Activated CD4-positive, alpha-beta memory T cell treated with anti-CD3 and anti-CD28 coated beads for 36 hours (primary cell): ENCODE measurements around the gene LRIG1. TPM values are rescaled to one million over a fixed set of nuclear protein-coding genes. Genes with fewer than 3 reads are reported as not detected.

Experiments
- CTCF ChIA-PET: fragments of 350-600 bp; sonication (Branson Sonifier 250); formaldehyde crosslinking; loops from one replicate; lab custom pipeline; 2021; ENCODE audit warnings: antibody characterized with exemption, inconsistent platforms; lab: Charles Lee
- POLR2A ChIA-PET: fragments of 350-600 bp; sonication (Branson Sonifier 250); formaldehyde crosslinking; loops from one replicate; lab custom pipeline; 2021; ENCODE audit warnings: antibody characterized with exemption; lab: Charles Lee
- DNase-seq: peaks from one replicate; pipeline ENCODE4 v3.0.0-alpha.2; 2020
- H3K27ac Mint-ChIP-seq: one replicate; pipeline ENCODE4 v1.8.0; 2021; ENCODE audit warnings: mixed read lengths
- H3K27me3 Mint-ChIP-seq: one replicate; pipeline ENCODE4 v1.8.0; 2021; ENCODE audit warnings: mixed read lengths
- H3K36me3 Mint-ChIP-seq: one replicate; pipeline ENCODE4 v1.8.0; 2021; ENCODE audit warnings: mixed read lengths
- H3K4me1 Mint-ChIP-seq: one replicate; pipeline ENCODE4 v1.8.0; 2021; ENCODE audit warnings: low read depth, mixed read lengths
- H3K4me3 Mint-ChIP-seq: one replicate; pipeline ENCODE4 v1.8.0; 2021; ENCODE audit warnings: mild to moderate bottlenecking, mixed read lengths
- H3K9me3 Mint-ChIP-seq: one replicate; pipeline ENCODE4 v1.8.0; 2021; ENCODE audit warnings: mixed read lengths
- intact Hi-C: fragments of 100-400 bp; cut with micrococcal nuclease; formaldehyde crosslinking; loops from one replicate; pipeline ENCODE4 v1.15.1; 2023
- total RNA-seq, 2 experiments: library from RNA; stranded (reverse); gene quantifications; one replicate each; pipeline ENCODE4 v1.2.3, GENCODE V29; 2021

LRIG1 gene
- total RNA-seq, 2 experiments from 2014 or later, result 35.3 to 40.4 TPM

DNA sequence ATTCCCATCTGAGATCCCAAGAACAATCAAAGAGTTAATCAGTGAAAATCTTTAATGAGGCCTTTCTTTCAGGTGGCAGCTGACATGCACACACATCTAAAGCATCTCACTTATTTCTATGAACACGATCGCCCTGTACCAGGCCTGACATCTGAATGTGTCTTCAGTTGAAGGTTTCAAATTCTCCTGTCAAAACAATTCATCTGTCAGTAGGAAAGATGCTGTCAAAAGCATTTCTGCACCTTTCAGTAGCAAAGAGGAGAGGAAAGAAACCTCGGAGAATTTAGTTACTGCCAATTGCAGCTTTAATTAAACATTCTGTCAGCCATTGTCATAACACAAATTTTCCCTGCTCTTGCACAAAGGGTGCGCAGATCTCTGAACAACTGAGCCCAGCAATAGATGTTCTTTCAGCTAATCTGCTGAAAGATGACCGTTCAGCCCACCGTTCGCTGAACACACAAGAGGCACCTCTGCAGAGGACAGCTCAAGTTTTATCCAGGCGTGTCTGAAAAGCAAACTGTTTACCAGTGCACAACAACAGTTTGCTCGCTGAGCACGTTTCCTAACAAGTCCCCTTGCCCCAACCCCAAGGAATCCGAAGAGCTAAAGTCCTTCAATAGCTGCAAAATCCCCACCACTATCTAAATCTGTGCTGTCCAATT lies 34.1 kb downstream of the LRIG1 start:
- peaks cover 14% of the 10 kb centered on the region for H3K36me3 Mint-ChIP-seq
- H3K4me3 Mint-ChIP-seq, result no peak overlapping the region
- intact Hi-C loops, result no loop called here
- ChIA-PET POLR2A (interaction anchor here (1.0 to 1.5 kb wide), 3 partner anchors 14 to 25 kb away, joined by 3 to 5 read pairs (median 3); no protein-coding TSS in a partner anchor), CTCF (interaction anchor here (2.1 kb wide), 1 partner anchor 59 kb away, joined by 6 read pairs; no protein-coding TSS in a partner anchor)
- H3K4me1 Mint-ChIP-seq, result peaks cover 84% of the 10 kb centered on the region
- no peak overlapping the region for H3K27ac Mint-ChIP-seq
- DNase-seq, result no peak
- no peaks in the 10 kb centered on the region for H3K9me3 Mint-ChIP-seq
- no peaks in the 10 kb centered on the region for H3K27me3 Mint-ChIP-seq

GRCh38 chr3:66465587-66465986 lies 35.2 kb downstream of the LRIG1 start:
- intact Hi-C loops, result no loop called here
- CTCF ChIA-PET, result no interaction called here

DNA sequence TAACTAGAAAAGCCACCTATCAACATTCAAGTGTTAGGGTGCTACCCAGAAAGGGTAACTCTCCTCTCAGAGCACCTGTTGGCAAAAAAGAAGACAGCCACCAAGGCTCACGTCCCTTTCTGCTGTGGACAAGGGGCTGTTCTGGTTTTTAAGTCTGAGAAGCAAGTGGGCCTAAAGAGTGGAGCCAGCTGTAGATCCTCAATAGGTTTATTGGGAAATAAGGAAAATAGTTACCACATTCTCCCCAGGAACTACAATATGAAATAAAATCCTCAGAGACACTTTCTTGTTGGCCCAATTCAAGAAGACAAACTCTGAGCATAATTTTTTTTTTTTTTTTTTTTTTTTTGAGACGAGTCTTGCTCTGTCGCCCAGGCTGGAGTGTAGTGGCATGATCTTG lies 35.8 kb downstream of the LRIG1 start:
- Mint-ChIP-seq H3K27ac (no peak overlapping the region), H3K9me3 (no peaks in the 10 kb centered on the region), H3K36me3 (peaks cover 27% of the 10 kb centered on the region), H3K27me3 (no peaks in the 10 kb centered on the region), H3K4me1 (peaks cover 78% of the 10 kb centered on the region), H3K4me3 (no peak overlapping the region)
- ChIA-PET POLR2A (no interaction called here), CTCF (interaction anchor here (0.7 to 2.4 kb wide), 2 partner anchors 51 to 57 kb away, joined by 3 to 11 read pairs; no protein-coding TSS in a partner anchor)
- intact Hi-C loops, result no loop called here
- DNase-seq, result no peak

More at GRCh38 chr3:66465587-66465986, 35.2 kb downstream of the LRIG1 start:
- Mint-ChIP-seq H3K4me3 (no peak overlapping the region), H3K36me3 (peaks cover 21% of the 10 kb centered on the region), H3K27ac (no peak overlapping the region), H3K9me3 (no peaks in the 10 kb centered on the region), H3K27me3 (no peaks in the 10 kb centered on the region), H3K4me1 (peaks cover 78% of the 10 kb centered on the region)
- POLR2A ChIA-PET, result no interaction called here
- DNase-seq, result no peak

GRCh38 chr3:66464512-66464894 lies 36.3 kb downstream of the LRIG1 start:
- ChIA-PET CTCF (interaction anchor here (0.7 to 2.4 kb wide), 2 partner anchors 50 to 57 kb away, joined by 3 to 11 read pairs; no protein-coding TSS in a partner anchor), POLR2A (no interaction called here)
- peaks cover 29% of the 10 kb centered on the region for H3K36me3 Mint-ChIP-seq
- no peaks in the 10 kb centered on the region for H3K27me3 Mint-ChIP-seq
- H3K27ac Mint-ChIP-seq, result no peak overlapping the region
- intact Hi-C loops, result no loop called here
- H3K9me3 Mint-ChIP-seq, result no peaks in the 10 kb centered on the region
- DNase-seq, result no peak
- no peak overlapping the region for H3K4me3 Mint-ChIP-seq
- peaks cover 74% of the 10 kb centered on the region for H3K4me1 Mint-ChIP-seq

DNA sequence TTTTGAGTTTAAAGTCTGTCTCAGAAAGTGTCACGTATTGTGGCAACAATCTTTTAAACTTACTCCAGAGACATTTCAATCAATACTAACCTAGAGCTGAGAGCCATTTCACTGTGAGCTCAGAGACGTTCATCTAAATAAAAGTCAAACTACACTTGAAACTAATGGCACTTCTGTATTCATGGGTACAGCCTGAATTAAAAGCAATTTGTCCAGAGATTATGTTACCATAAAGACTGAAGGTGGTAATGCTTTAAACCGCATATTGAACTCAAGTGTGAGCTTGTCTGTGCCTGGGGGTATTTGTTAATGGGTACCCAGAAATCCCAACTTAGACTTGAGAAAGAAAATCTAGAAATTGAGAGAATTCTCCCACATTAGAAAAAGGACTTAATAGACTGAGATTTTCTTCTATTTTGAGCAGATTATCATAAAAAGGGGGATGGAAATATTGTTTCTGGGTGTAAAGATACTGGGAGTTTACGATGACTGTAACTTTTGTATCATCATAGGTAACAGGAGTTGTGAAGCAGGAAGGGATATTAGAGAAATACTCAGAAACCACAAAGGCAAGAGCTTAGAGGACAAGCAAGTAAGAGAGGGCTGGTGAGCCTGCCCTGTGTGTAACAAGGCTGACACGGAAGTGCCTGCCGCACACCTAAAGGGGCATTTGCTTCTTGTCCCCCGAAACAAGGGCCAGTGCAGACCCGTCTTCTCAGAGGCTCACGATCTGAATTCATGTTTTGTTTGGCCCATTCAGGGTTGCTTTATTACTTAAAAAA lies 36.9 kb downstream of the LRIG1 start:
- Mint-ChIP-seq H3K4me1 (peaks cover 69% of the 10 kb centered on the region), H3K27ac (no peak overlapping the region), H3K36me3 (peaks cover 28% of the 10 kb centered on the region), H3K9me3 (no peaks in the 10 kb centered on the region), H3K27me3 (no peaks in the 10 kb centered on the region), H3K4me3 (no peak overlapping the region)
- DNase-seq, result no peak
- intact Hi-C loops, result no loop called here
- ChIA-PET POLR2A (no interaction called here), CTCF (interaction anchor here (0.7 to 2.4 kb wide), 3 partner anchors 27 to 56 kb away, joined by 3 to 11 read pairs (median 3); no protein-coding TSS in a partner anchor)

GRCh38 chr3:66463054-66463631 lies 37.7 kb downstream of the LRIG1 start:
- DNase-seq, result no peak
- H3K4me1 Mint-ChIP-seq, result peaks cover 61% of the 10 kb centered on the region
- H3K27ac Mint-ChIP-seq, result no peak overlapping the region
- H3K4me3 Mint-ChIP-seq, result no peak overlapping the region
- peaks cover 25% of the 10 kb centered on the region for H3K36me3 Mint-ChIP-seq
- no peaks in the 10 kb centered on the region for H3K9me3 Mint-ChIP-seq
- CTCF ChIA-PET, result interaction anchor here (1.1 to 2.4 kb wide), 2 partner anchors 27 to 55 kb away, joined by 3 to 11 read pairs; no protein-coding TSS in a partner anchor
- intact Hi-C loops, result no loop called here
- POLR2A ChIA-PET, result no interaction called here
- no peaks in the 10 kb centered on the region for H3K27me3 Mint-ChIP-seq

- POLR2A ChIA-PET, result no interaction called here
- Mint-ChIP-seq H3K36me3 (peaks cover 35% of the 10 kb centered on the region), H3K4me1 (peaks cover 22% of the 10 kb centered on the region), H3K4me3 (no peak overlapping the region), H3K27me3 (no peaks in the 10 kb centered on the region), H3K27ac (no peak overlapping the region), H3K9me3 (no peaks in the 10 kb centered on the region)
- no peak for DNase-seq
- intact Hi-C loops, result no loop called here
- CTCF ChIA-PET, result interaction anchor here (1.3 kb wide), 1 partner anchor 364 kb away, joined by 3 read pairs; no protein-coding TSS in a partner anchor
Measured at GRCh38 chr3:66457252-66457651, 43.6 kb downstream of the LRIG1 start.

DNA sequence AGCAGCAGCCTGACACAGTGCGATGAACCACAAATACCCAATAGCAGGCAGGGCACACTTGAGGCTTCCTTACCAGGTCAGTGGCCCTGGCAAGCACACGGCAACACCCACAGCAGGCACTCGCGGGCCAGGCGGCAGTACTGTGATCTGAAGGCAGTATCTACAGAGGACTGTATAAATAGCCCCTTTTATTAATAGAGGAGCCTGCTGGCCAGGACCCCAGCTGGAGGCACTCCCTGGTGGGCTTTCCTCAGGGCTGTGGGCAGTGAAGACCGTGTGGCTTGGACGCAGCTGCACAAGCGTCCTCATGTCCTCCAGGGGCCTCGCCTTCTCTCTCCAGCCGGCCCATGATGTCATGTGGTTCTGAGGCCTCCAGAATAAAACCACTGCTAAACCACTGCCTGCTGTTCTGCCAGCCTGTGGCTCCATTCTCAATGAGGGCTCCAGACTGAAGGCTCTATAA lies 44.1 kb downstream of the LRIG1 start:
- Mint-ChIP-seq H3K36me3 (peaks cover 34% of the 10 kb centered on the region), H3K9me3 (no peaks in the 10 kb centered on the region), H3K4me1 (peaks cover 17% of the 10 kb centered on the region), H3K27ac (no peak overlapping the region), H3K27me3 (no peaks in the 10 kb centered on the region), H3K4me3 (no peak overlapping the region)
- ChIA-PET POLR2A (no interaction called here), CTCF (interaction anchor here (1.3 kb wide), 1 partner anchor 365 kb away, joined by 3 read pairs; no protein-coding TSS in a partner anchor)
- intact Hi-C loops, result no loop called here
- DNase-seq, result no peak

GRCh38 chr3:66454464-66454859 lies 46.4 kb downstream of the LRIG1 start:
- no peaks in the 10 kb centered on the region for H3K9me3 Mint-ChIP-seq
- peaks cover 29% of the 10 kb centered on the region for H3K36me3 Mint-ChIP-seq
- CTCF ChIA-PET, result no interaction called here
- peaks cover 15% of the 10 kb centered on the region for H3K4me1 Mint-ChIP-seq
- intact Hi-C loops, result no loop called here
- H3K27me3 Mint-ChIP-seq, result no peaks in the 10 kb centered on the region
- POLR2A ChIA-PET, result no interaction called here
- H3K4me3 Mint-ChIP-seq, result no peak overlapping the region
- H3K27ac Mint-ChIP-seq, result no peak overlapping the region
- DNase-seq, result no peak

DNA sequence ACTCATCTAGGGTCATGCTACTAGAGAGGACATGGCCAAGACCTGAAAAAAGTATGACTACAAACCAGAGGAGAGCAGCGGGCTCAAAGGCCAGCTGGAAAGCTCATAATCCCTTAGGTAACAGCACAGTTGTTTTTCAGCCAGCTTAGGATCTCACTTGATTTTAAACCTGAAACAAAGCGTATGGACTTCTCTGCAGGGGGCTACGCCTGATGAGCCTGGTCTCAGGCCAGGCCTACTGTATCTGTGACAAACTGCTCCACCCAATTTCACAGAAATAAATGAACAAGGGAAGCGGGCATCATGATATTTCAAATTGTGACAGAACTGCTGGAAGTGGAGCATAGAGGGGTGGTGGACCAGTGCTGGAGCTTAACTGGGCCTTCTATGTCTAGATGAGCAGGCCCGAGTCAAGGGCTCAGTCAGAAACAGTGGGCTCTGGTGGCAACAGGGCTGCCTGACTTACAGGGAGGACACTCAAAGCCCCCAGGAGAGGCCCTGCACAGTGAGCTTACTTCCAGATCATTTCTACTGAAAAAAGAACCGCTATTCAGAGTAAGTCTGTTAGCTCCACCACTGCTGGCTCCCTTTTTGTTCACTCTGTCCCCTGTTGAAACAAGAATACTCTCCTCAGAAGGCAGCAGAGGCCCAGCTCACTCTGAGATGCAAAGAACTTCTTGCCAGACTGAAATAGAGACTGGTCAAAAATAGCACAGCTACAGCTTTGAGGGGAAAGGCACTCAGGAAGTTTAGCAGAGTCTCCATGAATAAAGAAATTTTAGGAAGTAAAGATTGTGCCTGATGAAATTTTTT lies 47.0 kb downstream of the LRIG1 start:
- intact Hi-C loops, result no loop called here
- POLR2A ChIA-PET, result no interaction called here
- H3K4me3 Mint-ChIP-seq, result no peak overlapping the region
- no peaks in the 10 kb centered on the region for H3K9me3 Mint-ChIP-seq
- no peaks in the 10 kb centered on the region for H3K27me3 Mint-ChIP-seq
- DNase-seq, result no peak
- H3K27ac Mint-ChIP-seq, result no peak overlapping the region
- peaks cover 15% of the 10 kb centered on the region for H3K4me1 Mint-ChIP-seq
- H3K36me3 Mint-ChIP-seq, result peaks cover 29% of the 10 kb centered on the region
- CTCF ChIA-PET, result no interaction called here

DNA sequence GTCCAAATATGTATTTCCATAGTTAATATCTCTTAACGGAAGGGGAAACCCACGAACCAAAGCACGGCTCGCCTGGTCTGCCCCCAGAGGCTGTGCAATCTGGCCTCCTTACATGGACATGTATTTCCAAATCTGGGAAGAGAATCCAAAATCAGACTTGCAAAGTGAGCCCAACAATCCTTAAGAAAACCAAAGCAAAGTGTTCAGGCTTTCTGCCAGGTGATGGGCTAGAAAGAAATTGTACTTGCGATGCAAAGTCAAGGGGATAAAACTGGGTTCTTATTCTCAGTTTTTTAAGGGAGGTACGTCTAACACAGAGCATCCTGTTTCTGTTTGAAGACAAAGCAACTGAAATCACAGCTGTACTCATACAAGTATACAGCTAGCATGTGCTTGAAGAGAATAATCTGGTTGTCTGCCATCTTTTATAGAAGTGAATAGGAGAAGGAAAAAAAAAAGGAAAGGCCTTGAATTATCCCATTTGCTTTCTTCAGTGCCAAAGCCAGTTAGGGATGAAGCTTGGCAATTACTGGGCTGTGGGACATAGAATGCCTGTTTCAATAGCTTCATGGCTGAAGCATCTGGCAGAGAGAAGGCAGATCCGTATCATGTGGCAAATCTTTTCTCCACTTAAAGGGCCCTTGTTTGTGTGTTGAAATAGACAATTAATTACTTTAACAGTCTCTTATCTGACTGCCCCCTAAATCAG lies 48.4 kb downstream of the LRIG1 start:
- no peak overlapping the region for H3K4me3 Mint-ChIP-seq
- H3K9me3 Mint-ChIP-seq, result no peaks in the 10 kb centered on the region
- DNase-seq, result no peak
- H3K4me1 Mint-ChIP-seq, result peaks cover 14% of the 10 kb centered on the region
- peaks cover 30% of the 10 kb centered on the region for H3K36me3 Mint-ChIP-seq
- H3K27ac Mint-ChIP-seq, result no peak overlapping the region
- ChIA-PET CTCF (no interaction called here), POLR2A (no interaction called here)
- intact Hi-C loops, result no loop called here
- no peaks in the 10 kb centered on the region for H3K27me3 Mint-ChIP-seq
